Neuronal stem cell (in vitro differentiated cells): ENCODE results near the gene SPAG6.
"Not testable (repeated sequence)": the region's sequence is repeated elsewhere in the genome, so short reads cannot be mapped to it uniquely, and the experiment has no call there.

Experiments
- DNase-seq: peaks from one replicate; pipeline ENCODE4 v3.0.0-alpha.2; 2013; ENCODE audit warnings: low spot score
- H2AFZ ChIP-seq: one replicate; pipeline ENCODE4 v1.6.1; 2013; ENCODE audit warnings: mild to moderate bottlenecking, low read length, inconsistent platforms
- H2AK5ac ChIP-seq: 2 replicates; pipeline ENCODE4 v1.6.1; 2013; ENCODE audit warnings: low read depth, mild to moderate bottlenecking, inconsistent platforms, low read length, moderate library complexity, mixed read lengths
- H2BK120ac ChIP-seq: 2 replicates; pipeline ENCODE4 v1.6.1; 2013; ENCODE audit warnings: low read depth, mild to moderate bottlenecking, inconsistent platforms, low read length, moderate library complexity, mixed read lengths
- H2BK12ac ChIP-seq: one replicate; pipeline ENCODE4 v1.6.1; 2013; ENCODE audit warnings: low read length, inconsistent platforms
- H2BK15ac ChIP-seq: 2 replicates; pipeline ENCODE4 v1.6.1; 2013; ENCODE audit warnings: mild to moderate bottlenecking, low read length, inconsistent platforms, mixed read lengths
- H2BK5ac ChIP-seq: one replicate; pipeline ENCODE4 v1.6.1; 2013; ENCODE audit warnings: inconsistent platforms, mild to moderate bottlenecking, low read length, moderate library complexity
- H3K14ac ChIP-seq: one replicate; pipeline ENCODE4 v1.6.1; 2013; ENCODE audit warnings: low read length, inconsistent platforms
- H3K18ac ChIP-seq: 2 replicates; pipeline ENCODE4 v1.6.1; 2013; ENCODE audit warnings: low read length, inconsistent platforms
- H3K23ac ChIP-seq: 2 replicates; pipeline ENCODE4 v1.6.1; 2013; ENCODE audit warnings: low read depth, mild to moderate bottlenecking, mixed read lengths, low read length, inconsistent platforms; ENCODE audit not compliant: poor library complexity
- H3K27ac ChIP-seq: replicated peaks from 3 replicates; pipeline ENCODE4 v1.5.1; 2013; ENCODE audit warnings: low read length, inconsistent platforms
- H3K27me3 ChIP-seq, 3 experiments: 2 replicates each; pipeline ENCODE4 v1.6.1; 2013; ENCODE audit warnings: low read length in 3 of 3, mild to moderate bottlenecking in 2 of 3, inconsistent platforms in 1 of 3, low read depth in 1 of 3, mixed read lengths in 1 of 3, moderate library complexity in 1 of 3; ENCODE audit not compliant: control insufficient read depth in 3 of 3, insufficient read depth in 3 of 3
- H3K36me3 ChIP-seq, 2 donors: replicated peaks in 1 of 2; 2 replicates each; pipeline ENCODE4 v1.6.1; 2013; ENCODE audit warnings: low read length in 2 of 2; ENCODE audit not compliant: control insufficient read depth in 2 of 2, insufficient read depth in 2 of 2
- H3K4ac ChIP-seq: 2 replicates; pipeline ENCODE4 v1.6.1; 2013; ENCODE audit warnings: inconsistent platforms, mild to moderate bottlenecking, low read length, moderate library complexity
- H3K4me1 ChIP-seq, 2 donors: 1 replicate in 1 of 2; 2 replicates in 1 of 2; pipeline ENCODE4 v1.6.1; 2013; ENCODE audit warnings: low read length in 2 of 2, low read depth in 1 of 2; ENCODE audit not compliant: control insufficient read depth in 2 of 2, insufficient read depth in 1 of 2
- H3K4me2 ChIP-seq: one replicate; pipeline ENCODE4 v1.6.1; 2013; ENCODE audit warnings: mild to moderate bottlenecking, low read length, inconsistent platforms; ENCODE audit not compliant: insufficient read depth, poor library complexity, severe bottlenecking
- H3K4me3 ChIP-seq, 2 donors: 2 replicates each; pipeline ENCODE4 v1.5.1; 2013; ENCODE audit warnings: low read length in 2 of 2, mild to moderate bottlenecking in 2 of 2, inconsistent platforms in 1 of 2, moderate library complexity in 1 of 2
- H3K79me1 ChIP-seq: one replicate; pipeline ENCODE4 v1.6.1; 2013; ENCODE audit warnings: low read depth, mild to moderate bottlenecking, inconsistent platforms, low read length, moderate library complexity
- H3K9ac ChIP-seq: one replicate; pipeline ENCODE4 v1.6.1; 2013; ENCODE audit warnings: mild to moderate bottlenecking, low read depth, low read length, inconsistent platforms; ENCODE audit not compliant: poor library complexity
- H3K9me3 ChIP-seq, 2 donors: replicated peaks in 1 of 2; 2 replicates each; pipeline versions ENCODE3 to v1.6.1; 2013; ENCODE audit warnings: low read length in 2 of 2, mild to moderate bottlenecking in 2 of 2, inconsistent platforms in 1 of 2, low read depth in 1 of 2, mixed read lengths in 1 of 2, moderate library complexity in 1 of 2; ENCODE audit not compliant: control insufficient read depth in 2 of 2, insufficient read depth in 1 of 2
- H4K8ac ChIP-seq: one replicate; pipeline ENCODE4 v1.6.1; 2013; ENCODE audit warnings: low read depth, mild to moderate bottlenecking, inconsistent platforms, low read length, moderate library complexity
- H4K91ac ChIP-seq: one replicate; pipeline ENCODE4 v1.6.1; 2013; ENCODE audit warnings: low read length, low read depth, mild to moderate bottlenecking, inconsistent platforms; ENCODE audit not compliant: poor library complexity
- WGBS, 2 donors: extraction: QIAGEN DNeasy Blood & Tissue Kit; methylation state at CpG; one replicate each; pipeline ENCODE4 v1.1.7; 2013; ENCODE audit warnings: missing lambda C conversion rate in 2 of 2, mixed read lengths in 1 of 2; ENCODE audit not compliant: insufficient read length in 2 of 2, insufficient replicate concordance in 1 of 2; ENCODE audit errors: extremely low coverage in 2 of 2; 5-methylcytosine and 5-hydroxymethylcytosine counted together

SPAG6 gene

GRCh38 chr10:22386503-22386902, 41.2 kb downstream of the SPAG6 start:
- Histone ChIP-seq H3K4me2 (no peak overlapping the region), H3K9me3 (no peaks in the 10 kb centered on the region), H3K14ac (no peak overlapping the region), H2BK120ac (no peak overlapping the region), H3K27me3 (no peaks in the 10 kb centered on the region), H3K4me3 (no peak overlapping the region), H3K4me1 (peaks cover 1 to 7% of the 10 kb centered on the region in 2 donors), H3K9ac (no peak overlapping the region), H3K79me1 (no peaks in the 10 kb centered on the region), H3K27ac (no peak overlapping the region), H2BK12ac (no peak overlapping the region), H2AFZ (no peak overlapping the region), H4K91ac (no peak overlapping the region), H3K18ac (no peak overlapping the region), H3K23ac (no peak overlapping the region), H2BK15ac (no peak overlapping the region), H2BK5ac (no peak overlapping the region), H3K4ac (no peak overlapping the region), H2AK5ac (no peak overlapping the region), H3K36me3 (no peaks in the 10 kb centered on the region), H4K8ac (no peak overlapping the region)
- no CpG with 5 or more reads among the region's 1 CpG for WGBS, 2 donors
- no peak for DNase-seq

DNA sequence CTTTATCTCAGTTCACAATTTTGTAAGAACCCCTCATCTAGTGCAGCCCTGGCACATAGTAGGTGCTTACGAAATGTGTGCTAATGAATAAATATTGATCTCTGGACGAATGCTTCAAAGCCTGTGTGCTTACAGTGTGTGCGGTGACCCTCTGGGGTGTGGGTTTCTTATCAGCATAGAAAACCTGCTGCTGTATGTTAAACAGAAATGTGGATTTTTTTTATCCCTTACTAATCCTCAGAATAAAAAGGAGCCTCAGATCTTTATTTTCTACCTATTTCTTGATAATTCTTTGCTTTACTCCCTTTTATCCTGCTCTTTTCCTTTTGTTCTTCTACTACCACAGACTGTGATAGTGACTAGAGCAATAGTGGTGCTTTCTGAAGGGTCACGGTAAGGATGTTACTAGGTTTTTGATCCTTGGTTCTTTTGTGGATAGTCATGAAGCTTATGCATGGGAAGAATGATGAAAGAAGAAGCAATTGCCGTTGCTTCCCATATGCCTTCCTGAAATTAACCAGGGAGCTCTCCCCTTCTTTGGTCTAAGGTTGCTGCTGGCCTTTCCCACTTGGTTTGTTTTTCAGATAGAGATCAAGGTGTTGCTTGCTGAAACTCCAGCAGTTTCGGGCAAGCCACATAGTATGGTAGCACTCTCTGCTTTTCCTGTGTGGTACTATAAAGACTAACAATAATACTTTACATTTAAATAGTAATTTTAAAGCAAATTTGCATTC, 44.7 kb downstream of the SPAG6 start:
- Histone ChIP-seq H3K27ac (no peak overlapping the region), H3K4ac (no peak overlapping the region), H3K27me3 (no peaks in the 10 kb centered on the region), H2AFZ (no peak overlapping the region), H4K91ac (no peak overlapping the region), H2AK5ac (no peak overlapping the region), H3K9ac (no peak overlapping the region), H2BK5ac (no peak overlapping the region), H3K9me3 (no peaks in the 10 kb centered on the region), H3K23ac (no peak overlapping the region), H3K4me3 (no peak overlapping the region), H3K36me3 (no peaks in the 10 kb centered on the region), H2BK15ac (no peak overlapping the region), H2BK120ac (no peak overlapping the region), H3K79me1 (no peaks in the 10 kb centered on the region), H3K18ac (no peak overlapping the region), H2BK12ac (no peak overlapping the region), H4K8ac (no peak overlapping the region), H3K4me1 (peaks cover 1 to 7% of the 10 kb centered on the region in 2 donors), H3K4me2 (no peak overlapping the region), H3K14ac (no peak overlapping the region)
- no peak for DNase-seq
- WGBS, 2 donors: no CpG with 5 or more reads among the region's 6 CpGs

GRCh38 chr10:22391600-22391999, 46.3 kb downstream of the SPAG6 start:
- Histone ChIP-seq H2BK12ac (no peak overlapping the region), H3K4me1 (peaks cover under 1 to 3% of the 10 kb centered on the region in 2 donors), H3K18ac (no peak overlapping the region), H2AFZ (no peak overlapping the region), H4K8ac (no peak overlapping the region), H3K27me3 (no peaks in the 10 kb centered on the region), H3K23ac (no peak overlapping the region), H2AK5ac (no peak overlapping the region), H3K36me3 (no peaks in the 10 kb centered on the region), H3K4me3 (no peak overlapping the region), H3K9me3 (no peaks in the 10 kb centered on the region), H2BK15ac (no peak overlapping the region), H2BK5ac (no peak overlapping the region), H2BK120ac (no peak overlapping the region), H3K4me2 (no peak overlapping the region), H3K4ac (no peak overlapping the region), H3K9ac (no peak overlapping the region), H4K91ac (no peak overlapping the region), H3K27ac (no peak overlapping the region), H3K79me1 (no peaks in the 10 kb centered on the region), H3K14ac (no peak overlapping the region)
- DNase-seq: no peak
- WGBS, 2 donors: no CpG with 5 or more reads among the region's 5 CpGs

DNA sequence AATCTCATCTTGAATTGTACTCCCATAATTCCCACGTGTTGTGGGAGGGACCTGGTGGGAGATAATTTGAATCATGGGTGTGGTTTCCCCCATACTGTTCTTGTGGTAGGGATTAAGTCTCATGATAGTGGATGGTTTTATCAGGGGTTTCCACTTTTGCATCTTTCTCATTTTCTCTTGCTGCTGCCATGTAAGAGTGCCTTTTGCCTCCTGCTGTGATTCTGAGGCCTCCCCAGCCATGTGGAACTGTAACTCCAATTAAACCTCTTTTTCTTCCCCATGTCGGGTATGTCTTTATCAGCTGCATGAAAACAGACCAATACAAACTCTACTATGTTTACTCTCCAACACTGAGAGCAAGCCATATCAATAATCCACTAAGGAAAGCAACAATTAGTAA, 50.9 kb downstream of the SPAG6 start:
- not testable (repeated sequence) for H3K14ac ChIP-seq, H3K79me1 ChIP-seq, H2BK12ac ChIP-seq, H3K18ac ChIP-seq, H2AK5ac ChIP-seq, H3K27ac ChIP-seq, H4K91ac ChIP-seq, H3K4me1 ChIP-seq, H3K27me3 ChIP-seq, H4K8ac ChIP-seq, H3K36me3 ChIP-seq, H3K9me3 ChIP-seq, H3K4me2 ChIP-seq, H2AFZ ChIP-seq, H2BK15ac ChIP-seq, H3K4ac ChIP-seq, H3K23ac ChIP-seq, H2BK120ac ChIP-seq, H3K4me3 ChIP-seq, DNase-seq, H2BK5ac ChIP-seq, H3K9ac ChIP-seq
- no CpG with 5 or more reads among the region's 2 CpGs for WGBS, 2 donors
